Neuronal stem cell (in vitro differentiated cells): ENCODE measurements around the gene SCNM1.
A peak's percentile ranks its signal among the peaks of the same experiment; 100 is the strongest.

Experiments
- DNase-seq: peaks from one replicate; pipeline ENCODE4 v3.0.0-alpha.2; 2013; ENCODE audit warnings: low spot score
- H2AFZ ChIP-seq: one replicate; pipeline ENCODE4 v1.6.1; 2013; ENCODE audit warnings: mild to moderate bottlenecking, low read length, inconsistent platforms
- H2AK5ac ChIP-seq: 2 replicates; pipeline ENCODE4 v1.6.1; 2013; ENCODE audit warnings: low read depth, mild to moderate bottlenecking, inconsistent platforms, low read length, moderate library complexity, mixed read lengths
- H2BK120ac ChIP-seq: 2 replicates; pipeline ENCODE4 v1.6.1; 2013; ENCODE audit warnings: low read depth, mild to moderate bottlenecking, inconsistent platforms, low read length, moderate library complexity, mixed read lengths
- H2BK12ac ChIP-seq: one replicate; pipeline ENCODE4 v1.6.1; 2013; ENCODE audit warnings: low read length, inconsistent platforms
- H2BK15ac ChIP-seq: 2 replicates; pipeline ENCODE4 v1.6.1; 2013; ENCODE audit warnings: mild to moderate bottlenecking, low read length, inconsistent platforms, mixed read lengths
- H2BK5ac ChIP-seq: one replicate; pipeline ENCODE4 v1.6.1; 2013; ENCODE audit warnings: inconsistent platforms, mild to moderate bottlenecking, low read length, moderate library complexity
- H3K14ac ChIP-seq: one replicate; pipeline ENCODE4 v1.6.1; 2013; ENCODE audit warnings: low read length, inconsistent platforms
- H3K18ac ChIP-seq: 2 replicates; pipeline ENCODE4 v1.6.1; 2013; ENCODE audit warnings: low read length, inconsistent platforms
- H3K23ac ChIP-seq: 2 replicates; pipeline ENCODE4 v1.6.1; 2013; ENCODE audit warnings: low read depth, mild to moderate bottlenecking, mixed read lengths, low read length, inconsistent platforms; ENCODE audit not compliant: poor library complexity
- H3K27ac ChIP-seq: replicated peaks from 3 replicates; pipeline ENCODE4 v1.5.1; 2013; ENCODE audit warnings: low read length, inconsistent platforms
- H3K27me3 ChIP-seq, 3 experiments: 2 replicates each; pipeline ENCODE4 v1.6.1; 2013; ENCODE audit warnings: low read length in 3 of 3, mild to moderate bottlenecking in 2 of 3, inconsistent platforms in 1 of 3, low read depth in 1 of 3, mixed read lengths in 1 of 3, moderate library complexity in 1 of 3; ENCODE audit not compliant: control insufficient read depth in 3 of 3, insufficient read depth in 3 of 3
- H3K36me3 ChIP-seq, 2 donors: replicated peaks in 1 of 2; 2 replicates each; pipeline ENCODE4 v1.6.1; 2013; ENCODE audit warnings: low read length in 2 of 2; ENCODE audit not compliant: control insufficient read depth in 2 of 2, insufficient read depth in 2 of 2
- H3K4ac ChIP-seq: 2 replicates; pipeline ENCODE4 v1.6.1; 2013; ENCODE audit warnings: inconsistent platforms, mild to moderate bottlenecking, low read length, moderate library complexity
- H3K4me1 ChIP-seq, 2 donors: 1 replicate in 1 of 2; 2 replicates in 1 of 2; pipeline ENCODE4 v1.6.1; 2013; ENCODE audit warnings: low read length in 2 of 2, low read depth in 1 of 2; ENCODE audit not compliant: control insufficient read depth in 2 of 2, insufficient read depth in 1 of 2
- H3K4me2 ChIP-seq: one replicate; pipeline ENCODE4 v1.6.1; 2013; ENCODE audit warnings: mild to moderate bottlenecking, low read length, inconsistent platforms; ENCODE audit not compliant: insufficient read depth, poor library complexity, severe bottlenecking
- H3K4me3 ChIP-seq, 2 donors: 2 replicates each; pipeline ENCODE4 v1.5.1; 2013; ENCODE audit warnings: low read length in 2 of 2, mild to moderate bottlenecking in 2 of 2, inconsistent platforms in 1 of 2, moderate library complexity in 1 of 2
- H3K79me1 ChIP-seq: one replicate; pipeline ENCODE4 v1.6.1; 2013; ENCODE audit warnings: low read depth, mild to moderate bottlenecking, inconsistent platforms, low read length, moderate library complexity
- H3K9ac ChIP-seq: one replicate; pipeline ENCODE4 v1.6.1; 2013; ENCODE audit warnings: mild to moderate bottlenecking, low read depth, low read length, inconsistent platforms; ENCODE audit not compliant: poor library complexity
- H3K9me3 ChIP-seq, 2 donors: replicated peaks in 1 of 2; 2 replicates each; pipeline versions ENCODE3 to v1.6.1; 2013; ENCODE audit warnings: low read length in 2 of 2, mild to moderate bottlenecking in 2 of 2, inconsistent platforms in 1 of 2, low read depth in 1 of 2, mixed read lengths in 1 of 2, moderate library complexity in 1 of 2; ENCODE audit not compliant: control insufficient read depth in 2 of 2, insufficient read depth in 1 of 2
- H4K8ac ChIP-seq: one replicate; pipeline ENCODE4 v1.6.1; 2013; ENCODE audit warnings: low read depth, mild to moderate bottlenecking, inconsistent platforms, low read length, moderate library complexity
- H4K91ac ChIP-seq: one replicate; pipeline ENCODE4 v1.6.1; 2013; ENCODE audit warnings: low read length, low read depth, mild to moderate bottlenecking, inconsistent platforms; ENCODE audit not compliant: poor library complexity
- WGBS, 2 donors: extraction: QIAGEN DNeasy Blood & Tissue Kit; methylation state at CpG; one replicate each; pipeline ENCODE4 v1.1.7; 2013; ENCODE audit warnings: missing lambda C conversion rate in 2 of 2, mixed read lengths in 1 of 2; ENCODE audit not compliant: insufficient read length in 2 of 2, insufficient replicate concordance in 1 of 2; ENCODE audit errors: extremely low coverage in 2 of 2; 5-methylcytosine and 5-hydroxymethylcytosine counted together

SCNM1 gene

DNA sequence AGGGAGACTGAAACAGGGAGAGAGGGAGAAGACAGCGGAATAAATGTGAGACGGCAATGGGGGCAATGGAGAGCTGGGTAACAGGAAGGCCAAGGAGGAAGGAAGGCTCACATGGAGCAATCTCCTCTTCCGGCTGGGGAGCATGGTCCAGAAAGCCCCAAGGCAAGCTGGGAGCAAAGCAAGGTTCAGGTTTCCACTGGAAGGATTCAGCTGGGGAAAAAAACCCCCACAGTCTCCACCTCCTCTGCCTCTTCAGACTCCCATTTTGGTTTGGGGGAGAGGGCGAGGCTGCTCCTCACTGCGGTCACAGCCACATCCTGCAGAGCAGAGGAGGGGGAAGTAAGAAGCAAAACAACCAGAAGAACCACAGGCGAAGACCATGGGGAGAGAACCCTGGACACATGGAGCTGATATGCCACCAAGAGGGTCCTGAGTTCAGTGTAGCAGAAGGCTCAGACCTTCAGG is 8.8 kb upstream of the SCNM1 start:
- no peak for DNase-seq
- H4K8ac ChIP-seq = no peak overlapping the region
- no peak overlapping the region for H3K9ac ChIP-seq
- H3K4me3 ChIP-seq = no peak overlapping the region
- H2BK12ac ChIP-seq = no peak overlapping the region
- no peak overlapping the region for H3K18ac ChIP-seq
- no CpG with 5 or more reads among the region's 6 CpGs for WGBS, 2 donors
- no peak overlapping the region for H2BK120ac ChIP-seq
- no peak overlapping the region for H3K4me2 ChIP-seq
- H3K9me3 ChIP-seq = no peaks in the 10 kb centered on the region
- H3K27me3 ChIP-seq = no peaks in the 10 kb centered on the region
- H2AK5ac ChIP-seq = no peak overlapping the region
- no peaks in the 10 kb centered on the region for H3K4me1 ChIP-seq
- H3K79me1 ChIP-seq = peaks cover 2% of the 10 kb centered on the region
- peaks cover 26 to 42% of the 10 kb centered on the region in 2 donors for H3K36me3 ChIP-seq
- H3K27ac ChIP-seq = no peak overlapping the region
- no peak overlapping the region for H3K23ac ChIP-seq
- no peak overlapping the region for H3K14ac ChIP-seq
- no peak overlapping the region for H2AFZ ChIP-seq
- no peak overlapping the region for H3K4ac ChIP-seq
- no peak overlapping the region for H4K91ac ChIP-seq
- no peak overlapping the region for H2BK15ac ChIP-seq
- H2BK5ac ChIP-seq = no peak overlapping the region

GRCh38 chr1:151158326-151158725 is 7.6 kb upstream of the SCNM1 start:
- no peak overlapping the region for H3K27ac ChIP-seq
- H3K79me1 ChIP-seq = no peaks in the 10 kb centered on the region
- H3K4me2 ChIP-seq = no peak overlapping the region
- H2BK120ac ChIP-seq = no peak overlapping the region
- no peak overlapping the region for H3K14ac ChIP-seq
- no peak overlapping the region for H2BK5ac ChIP-seq
- H3K18ac ChIP-seq = no peak overlapping the region
- no peak overlapping the region for H3K4ac ChIP-seq
- no peak overlapping the region for H4K8ac ChIP-seq
- H3K23ac ChIP-seq = no peak overlapping the region
- H3K36me3 ChIP-seq = peaks cover 26 to 42% of the 10 kb centered on the region in 2 donors
- H2BK12ac ChIP-seq = no peak overlapping the region
- H4K91ac ChIP-seq = no peak overlapping the region
- WGBS, 2 donors = no CpG with 5 or more reads among the region's 5 CpGs
- H3K9me3 ChIP-seq = no peaks in the 10 kb centered on the region
- no peak overlapping the region for H3K9ac ChIP-seq
- H2BK15ac ChIP-seq = no peak overlapping the region
- no peak for DNase-seq
- no peak overlapping the region for H2AK5ac ChIP-seq
- no peaks in the 10 kb centered on the region for H3K27me3 ChIP-seq
- no peak overlapping the region for H2AFZ ChIP-seq
- no peak overlapping the region for H3K4me3 ChIP-seq
- H3K4me1 ChIP-seq = no peaks in the 10 kb centered on the region

- no peaks in the 10 kb centered on the region for H3K4me1 ChIP-seq
Observed at GRCh38 chr1:151158751-151159251, 7.1 kb upstream of the SCNM1 start.

GRCh38 chr1:151159373-151159772 is 6.6 kb upstream of the SCNM1 start:
- H3K4me3 ChIP-seq = no peak overlapping the region
- no peak overlapping the region for H2BK5ac ChIP-seq
- peaks cover 26 to 42% of the 10 kb centered on the region in 2 donors for H3K36me3 ChIP-seq
- H3K4me2 ChIP-seq = no peak overlapping the region
- no peak overlapping the region for H2AFZ ChIP-seq
- no peak overlapping the region for H3K18ac ChIP-seq
- no peak overlapping the region for H4K8ac ChIP-seq
- H2BK12ac ChIP-seq = no peak overlapping the region
- H3K4ac ChIP-seq = no peak overlapping the region
- no peaks in the 10 kb centered on the region for H3K27me3 ChIP-seq
- H2BK15ac ChIP-seq = no peak overlapping the region
- no peak overlapping the region for H3K27ac ChIP-seq
- DNase-seq = no peak
- no peaks in the 10 kb centered on the region for H3K9me3 ChIP-seq
- peaks cover 0 to 2% of the 10 kb centered on the region in 2 donors for H3K4me1 ChIP-seq
- H3K9ac ChIP-seq = no peak overlapping the region
- no peak overlapping the region for H3K23ac ChIP-seq
- no peak overlapping the region for H2BK120ac ChIP-seq
- no peak overlapping the region for H4K91ac ChIP-seq
- H3K79me1 ChIP-seq = no peaks in the 10 kb centered on the region
- no peak overlapping the region for H2AK5ac ChIP-seq
- no peak overlapping the region for H3K14ac ChIP-seq

More at GRCh38 chr1:151158751-151159251, 7.1 kb upstream of the SCNM1 start:
- Histone ChIP-seq H3K9ac (no peak overlapping the region), H2BK12ac (no peak overlapping the region), H4K8ac (peak overlapping the region; percentile 65), H2BK120ac (no peak overlapping the region), H2AK5ac (no peak overlapping the region), H3K18ac (no peak overlapping the region), H2BK15ac (no peak overlapping the region), H3K4me2 (no peak overlapping the region), H2AFZ (no peak overlapping the region), H2BK5ac (no peak overlapping the region), H4K91ac (no peak overlapping the region), H3K27ac (no peak overlapping the region), H3K4me3 (no peak overlapping the region), H3K23ac (no peak overlapping the region), H3K27me3 (no peaks in the 10 kb centered on the region), H3K36me3 (peaks cover 26 to 42% of the 10 kb centered on the region in 2 donors), H3K14ac (no peak overlapping the region), H3K79me1 (no peaks in the 10 kb centered on the region), H3K9me3 (no peaks in the 10 kb centered on the region), H3K4ac (no peak overlapping the region)
- WGBS, 2 donors = no CpG with 5 or more reads among the region's 22 CpGs
- no peak for DNase-seq
